T47D (cell line): ENCODE measurements around the gene CTTN.
"Not testable (repeated sequence)": the region's sequence is repeated elsewhere in the genome, so short reads cannot be mapped to it uniquely, and the experiment has no call there.

Source experiments
- DNase-seq, 2 experiments: peaks; one replicate each; pipeline versions ENCODE4 v3.0.0 to v3.0.0-alpha.2; 2011 to 2012; ENCODE audit warnings: low read depth in 1 of 2, low spot score in 1 of 2
- JUND ChIP-seq: IDR thresholded peaks from 2 replicates; pipeline ENCODE4 v1.6.1; 2012; ENCODE audit warnings: low read depth
- in situ Hi-C: cut with HindIII; loops from 2 replicates; pipeline ENCODE4 v1.10.0; 2016; ENCODE audit warnings: low sequenced_read_pairs, low pct_unique_long_range_greater_than_20kb

The CTTN gene

DNA sequence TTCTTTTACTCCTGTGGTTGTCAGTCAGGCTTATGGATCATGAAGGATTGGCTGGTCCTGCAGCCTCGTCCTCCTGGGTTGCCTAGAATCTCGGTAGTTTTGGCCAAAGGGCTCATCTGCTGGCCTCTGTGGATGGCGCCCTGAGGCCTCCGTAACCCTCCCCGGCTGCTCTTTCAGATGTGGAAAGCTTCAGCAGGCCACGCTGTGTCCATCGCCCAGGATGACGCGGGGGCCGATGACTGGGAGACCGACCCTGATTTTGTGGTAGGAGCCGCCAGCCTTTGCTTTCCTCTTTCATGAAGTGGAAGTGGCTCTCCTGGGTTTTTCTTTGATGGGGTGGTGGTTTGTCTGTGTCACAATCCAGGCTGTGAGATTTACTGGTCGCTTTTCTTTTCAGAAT is 8.8 kb downstream of the CTTN start:
- in situ Hi-C loops = no loop called here
- no peak for TF ChIP-seq JUND
- no peak for DNase-seq

DNA sequence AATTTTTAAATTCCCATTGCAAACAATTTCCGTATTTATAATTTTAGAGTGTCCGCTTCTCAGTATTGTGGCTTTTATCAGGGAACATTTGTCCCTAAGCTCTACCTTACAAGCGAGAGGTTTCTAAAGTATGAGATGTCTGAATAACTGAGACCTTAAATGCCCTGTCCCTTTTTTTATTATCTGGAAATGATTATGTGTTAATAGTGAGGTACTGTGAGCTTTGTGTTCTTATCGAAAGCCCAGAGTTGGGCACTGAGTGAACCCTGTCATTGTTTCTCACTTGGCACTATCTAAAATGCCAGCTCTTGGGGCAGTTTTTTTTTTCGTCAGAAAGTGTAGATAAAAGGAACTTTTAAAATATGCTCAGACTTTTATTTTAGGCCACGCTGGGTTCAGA is 9.5 kb downstream of the CTTN start:
- DNase-seq = no peak
- in situ Hi-C loops = no loop called here
- TF ChIP-seq JUND = no peak

DNA sequence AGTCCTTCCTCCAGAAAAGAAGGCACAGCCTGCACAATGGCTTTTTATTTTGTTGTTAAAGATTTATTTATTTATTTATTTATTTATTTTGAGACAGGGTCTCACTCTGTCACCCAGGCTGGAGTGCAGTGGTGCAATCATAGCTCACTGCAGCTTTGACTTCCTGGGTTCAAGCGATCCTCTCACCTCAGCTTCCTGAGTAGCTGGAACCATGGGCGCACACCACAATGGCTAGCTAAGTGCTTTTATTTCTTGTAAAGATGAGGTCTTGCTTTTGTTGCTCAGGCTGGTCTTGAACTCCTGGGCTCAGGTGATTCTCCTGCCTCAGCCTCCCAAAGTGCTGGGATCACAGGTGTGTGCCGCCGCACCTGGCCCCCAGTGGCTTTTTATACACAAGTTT is 10.0 kb downstream of the CTTN start:
- in situ Hi-C loops = not testable (repeated sequence)

GRCh38 chr11:70409437-70409836 is 11.1 kb downstream of the CTTN start:
- in situ Hi-C loops = no loop called here
- no peak for DNase-seq
- TF ChIP-seq JUND = no peak

More for the DNA sequence above, 10.0 kb downstream of the CTTN start:
- not testable (repeated sequence) for DNase-seq

GRCh38 chr11:70409871-70410270 is 11.5 kb downstream of the CTTN start:
- no peak for DNase-seq
- in situ Hi-C loops = no loop called here
- no peak for TF ChIP-seq JUND

DNA sequence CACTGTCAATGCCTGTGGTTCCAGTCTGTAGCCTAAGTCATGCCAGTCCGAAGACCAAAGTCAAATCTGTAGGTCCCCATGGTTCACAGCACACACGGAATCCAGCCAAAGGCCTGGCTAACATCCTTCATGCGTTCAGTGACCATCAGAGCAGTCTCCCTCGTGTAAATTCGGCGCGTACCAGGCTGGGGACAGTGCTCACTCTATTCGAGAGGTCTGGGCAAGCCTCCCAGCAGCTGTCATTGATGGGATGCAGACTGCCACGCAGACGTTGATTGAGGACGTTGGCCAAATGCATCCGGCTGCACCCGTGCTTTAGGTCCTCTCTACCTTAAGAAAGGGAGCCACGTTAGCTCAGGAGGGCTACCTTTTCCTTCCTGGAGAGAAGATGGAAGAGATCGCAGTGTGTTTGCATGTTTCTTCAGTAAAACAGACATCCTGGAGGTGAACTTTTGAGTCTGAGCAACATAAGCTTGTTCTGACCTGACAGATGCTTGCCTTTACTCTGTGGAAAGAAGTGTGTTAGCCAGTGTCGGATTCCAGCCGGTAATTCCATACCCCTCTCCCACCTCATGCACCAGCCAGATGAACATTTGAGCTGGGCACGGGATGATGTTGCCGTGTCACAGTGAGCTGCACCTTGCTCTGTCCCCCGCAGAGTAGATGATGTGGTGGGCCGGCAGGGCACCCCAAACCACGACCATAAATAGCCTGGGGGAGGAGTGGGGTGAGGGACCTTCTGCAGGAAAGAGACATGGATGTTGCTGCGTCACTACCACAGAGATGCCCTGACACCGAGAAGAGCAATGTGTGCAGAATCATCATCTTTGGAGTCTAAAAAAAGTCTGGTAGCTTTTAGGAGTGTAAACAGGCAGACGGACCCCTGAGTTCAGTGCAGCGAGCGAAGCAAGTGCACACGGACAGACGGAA is 12.2 kb downstream of the CTTN start:
- no peak for TF ChIP-seq JUND
- DNase-seq = no peak
- in situ Hi-C loops = no loop called here

DNA sequence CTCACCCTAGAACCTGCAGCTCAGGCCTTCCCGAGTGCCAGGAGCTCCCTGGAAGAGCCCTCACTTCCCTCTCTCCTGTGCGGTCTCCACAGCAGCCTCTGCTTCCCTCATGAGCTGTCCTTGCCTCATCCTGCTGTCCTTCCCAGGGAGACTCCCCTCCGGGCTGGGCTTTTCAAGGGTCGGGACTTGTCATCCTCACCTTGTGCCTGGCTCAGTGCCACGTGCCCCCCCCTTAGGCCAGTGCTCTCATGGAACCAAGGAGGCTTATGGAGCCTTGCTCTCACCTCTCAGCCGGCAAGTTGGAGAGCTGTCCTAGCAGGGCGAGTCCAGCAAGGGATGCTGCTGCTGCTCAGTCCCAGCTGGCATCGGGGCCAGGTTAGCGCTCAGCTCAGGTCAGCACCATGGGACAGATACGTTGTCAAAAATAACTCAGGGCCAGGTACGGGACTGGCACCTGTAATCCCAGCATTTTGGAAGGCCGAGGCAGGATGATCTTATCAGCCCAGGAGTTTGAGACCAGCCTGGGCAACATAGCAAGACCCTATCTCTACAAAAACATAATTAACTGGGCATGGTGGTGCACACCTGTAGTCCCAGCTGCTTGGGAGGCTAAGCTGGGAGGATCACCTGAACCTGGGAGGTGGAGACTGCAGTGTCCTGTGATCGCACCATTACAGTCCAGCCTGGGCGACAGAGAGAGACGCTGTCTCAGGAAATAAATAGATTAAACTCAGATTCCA is 13.6 kb downstream of the CTTN start:
- no peak for DNase-seq
- in situ Hi-C loops = no loop called here
- TF ChIP-seq JUND = no peak

GRCh38 chr11:70413151-70413550 is 14.8 kb downstream of the CTTN start:
- TF ChIP-seq JUND = no peak
- in situ Hi-C loops = no loop called here
- no peak for DNase-seq

GRCh38 chr11:70414341-70415100 is 16.2 kb downstream of the CTTN start:
- in situ Hi-C loops = no loop called here
- TF ChIP-seq JUND = no peak
- DNase-seq = no peak

- DNase-seq = no peak
- TF ChIP-seq JUND = no peak
- in situ Hi-C loops = no loop called here
Measured at GRCh38 chr11:70415191-70415590, 16.9 kb downstream of the CTTN start.

GRCh38 chr11:70415642-70416395 is 17.5 kb downstream of the CTTN start:
- no peak for DNase-seq
- in situ Hi-C loops = no loop called here

GRCh38 chr11:70416881-70417280 is 18.6 kb downstream of the CTTN start:
- in situ Hi-C loops = no loop called here
- DNase-seq = no peak
- no peak for TF ChIP-seq JUND

More at GRCh38 chr11:70415642-70416395, 17.5 kb downstream of the CTTN start:
- no peak for TF ChIP-seq JUND
